ENCODE measurements around the gene COL21A1. TPM values are rescaled to one million over a fixed set of nuclear protein-coding genes. Genes with fewer than 3 reads are reported as not detected.

Gene COL21A1
- total RNA-seq, 1 donor from 2014 or later = 0.57 TPM

GRCh38 chr6:56091159-56091869, 156.1 kb downstream of the COL21A1 start:
- Histone ChIP-seq H4K20me1 (ENCODE audit: insufficient read depth, low read length) (no peaks in the 10 kb centered on the region), H3K4me3 (ENCODE audit: insufficient read depth, low read depth, low read length) (no peak overlapping the region), H3K4me1 (ENCODE audit: insufficient read depth, low read length) (peaks cover 13% of the 10 kb centered on the region), H3K27me3 (ENCODE audit: insufficient read depth, low read length) (no peaks in the 10 kb centered on the region), H3K27ac (ENCODE audit: low read depth, low read length) (peak overlapping the region; percentile 92), H3K36me3 (ENCODE audit: insufficient read depth, low read length) (no peaks in the 10 kb centered on the region), H2AFZ (ENCODE audit: low read depth, low read length) (peak overlapping the region; percentile 39), H3K9ac (ENCODE audit: low read length) (peak overlapping the region; percentile 77), H3K4me2 (ENCODE audit: low read length) (peak overlapping the region; percentile 79), H3K79me2 (ENCODE audit: insufficient read depth, low read length) (no peaks in the 10 kb centered on the region), H3K9me3 (ENCODE audit: insufficient read depth, low read depth, low read length) (no peaks in the 10 kb centered on the region)
- no peak for TF ChIP-seq CTCF (IDR thresholded peaks at IDR 0.05; ENCODE audit: insufficient read depth, low read depth, low read length)
- TF ChIP-seq EZH2 (IDR thresholded peaks at IDR 0.05; ENCODE audit: insufficient read depth, low read length) = no peak
- DNase-seq (ENCODE audit: low read depth) (peak; percentile 95), FAIRE-seq (peak; percentile 95)
- peak overlapping the region; percentile 7 for H3K4me3 Mint-ChIP-seq (ENCODE audit: unreplicated experiment)
- H3K9me3 Mint-ChIP-seq (ENCODE audit: unreplicated experiment) = peaks cover 13% of the 10 kb centered on the region
- no peaks in the 10 kb centered on the region for H3K27me3 Mint-ChIP-seq (ENCODE audit: low read depth, unreplicated experiment)
- H3K36me3 Mint-ChIP-seq (ENCODE audit: low read depth, unreplicated experiment) = no peaks in the 10 kb centered on the region
- H3K27ac Mint-ChIP-seq (ENCODE audit: unreplicated experiment) = peak overlapping the region; percentile 98
- H3K4me1 Mint-ChIP-seq (ENCODE audit: low read depth, unreplicated experiment) = peaks cover 14% of the 10 kb centered on the region

- DNase-seq (ENCODE audit: low read depth) = no peak
- Histone ChIP-seq H3K36me3 (ENCODE audit: insufficient read depth, low read length) (no peaks in the 10 kb centered on the region), H3K4me3 (ENCODE audit: insufficient read depth, low read depth, low read length) (no peak overlapping the region), H3K27ac (ENCODE audit: low read depth, low read length) (no peak overlapping the region), H4K20me1 (ENCODE audit: insufficient read depth, low read length) (no peaks in the 10 kb centered on the region), H3K9ac (ENCODE audit: low read length) (no peak overlapping the region), H3K4me1 (ENCODE audit: insufficient read depth, low read length) (peaks cover 13% of the 10 kb centered on the region), H3K27me3 (ENCODE audit: insufficient read depth, low read length) (no peaks in the 10 kb centered on the region), H3K4me2 (ENCODE audit: low read length) (no peak overlapping the region), H3K9me3 (ENCODE audit: insufficient read depth, low read depth, low read length) (no peaks in the 10 kb centered on the region), H2AFZ (ENCODE audit: low read depth, low read length) (no peak overlapping the region), H3K79me2 (ENCODE audit: insufficient read depth, low read length) (no peaks in the 10 kb centered on the region)
- Mint-ChIP-seq H3K36me3 (ENCODE audit: low read depth, unreplicated experiment) (no peaks in the 10 kb centered on the region), H3K4me3 (ENCODE audit: unreplicated experiment) (no peak overlapping the region), H3K4me1 (ENCODE audit: low read depth, unreplicated experiment) (peaks cover 14% of the 10 kb centered on the region), H3K27ac (ENCODE audit: unreplicated experiment) (no peak overlapping the region), H3K9me3 (ENCODE audit: unreplicated experiment) (peaks cover 4% of the 10 kb centered on the region), H3K27me3 (ENCODE audit: low read depth, unreplicated experiment) (no peaks in the 10 kb centered on the region)
- no peak for FAIRE-seq
- TF ChIP-seq EZH2 (IDR thresholded peaks at IDR 0.05; ENCODE audit: insufficient read depth, low read length) = no peak
- no peak for TF ChIP-seq CTCF (IDR thresholded peaks at IDR 0.05; ENCODE audit: insufficient read depth, low read depth, low read length)
Measured at GRCh38 chr6:56088641-56089040, 158.7 kb downstream of the COL21A1 start.

GRCh38 chr6:56087421-56087820, 160.0 kb downstream of the COL21A1 start:
- no peaks in the 10 kb centered on the region for H3K27me3 ChIP-seq (ENCODE audit: insufficient read depth, low read length)
- no peak for FAIRE-seq
- no peaks in the 10 kb centered on the region for H3K9me3 ChIP-seq (ENCODE audit: insufficient read depth, low read depth, low read length)
- no peak for TF ChIP-seq EZH2 (IDR thresholded peaks at IDR 0.05; ENCODE audit: insufficient read depth, low read length)
- no peak for TF ChIP-seq CTCF (IDR thresholded peaks at IDR 0.05; ENCODE audit: insufficient read depth, low read depth, low read length)
- H3K36me3 ChIP-seq (ENCODE audit: insufficient read depth, low read length) = no peaks in the 10 kb centered on the region
- DNase-seq (ENCODE audit: low read depth) = peak; percentile 65
- no peak overlapping the region for H3K4me3 Mint-ChIP-seq (ENCODE audit: unreplicated experiment)
- no peaks in the 10 kb centered on the region for H3K27me3 Mint-ChIP-seq (ENCODE audit: low read depth, unreplicated experiment)
- H3K4me1 ChIP-seq (ENCODE audit: insufficient read depth, low read length) = peaks cover 13% of the 10 kb centered on the region
- H2AFZ ChIP-seq (ENCODE audit: low read depth, low read length) = no peak overlapping the region
- H3K4me2 ChIP-seq (ENCODE audit: low read length) = no peak overlapping the region
- no peak overlapping the region for H3K9ac ChIP-seq (ENCODE audit: low read length)
- H3K36me3 Mint-ChIP-seq (ENCODE audit: low read depth, unreplicated experiment) = no peaks in the 10 kb centered on the region
- no peak overlapping the region for H3K27ac Mint-ChIP-seq (ENCODE audit: unreplicated experiment)
- H4K20me1 ChIP-seq (ENCODE audit: insufficient read depth, low read length) = no peaks in the 10 kb centered on the region
- H3K4me1 Mint-ChIP-seq (ENCODE audit: low read depth, unreplicated experiment) = peaks cover 14% of the 10 kb centered on the region
- no peak overlapping the region for H3K4me3 ChIP-seq (ENCODE audit: insufficient read depth, low read depth, low read length)
- no peaks in the 10 kb centered on the region for H3K9me3 Mint-ChIP-seq (ENCODE audit: unreplicated experiment)
- no peak overlapping the region for H3K27ac ChIP-seq (ENCODE audit: low read depth, low read length)
- no peaks in the 10 kb centered on the region for H3K79me2 ChIP-seq (ENCODE audit: insufficient read depth, low read length)
